HEK293 (cell line): Measurements from ENCODE around the gene PPARA.

ENCODE experiments used
- CTCF ChIA-PET: fragments of 350-600 bp; formaldehyde crosslinking; extraction: SDS; loops from one replicate; lab custom pipeline; 2021; ENCODE audit warnings: antibody characterized with exemption; lab: Yijun Ruan, JAX
- POLR2A ChIA-PET: fragments of 300-600 bp; formaldehyde crosslinking; extraction: SDS; loops from one replicate; lab custom pipeline; 2020; ENCODE audit warnings: antibody characterized with exemption, inconsistent platforms; lab: Yijun Ruan, JAX
- H3K27ac ChIP-seq: fragments of 200-500 bp; sonication (Bioruptor generic); 2 replicates; pipeline ENCODE4 v1.5.1; 2014; ENCODE audit warnings: low read depth, low read length, control low read depth, inconsistent platforms; ENCODE audit errors: extremely low read depth
- H3K36me3 ChIP-seq, 2 experiments: fragments of 200-500 bp in 1 of 2; sonication (Bioruptor generic) in 1 of 2; 1 replicate in 1 of 2; 2 replicates in 1 of 2; pipeline ENCODE4 v1.5.1; 2014 to 2017; ENCODE audit warnings: inconsistent platforms in 2 of 2, low read length in 2 of 2; ENCODE audit not compliant: control insufficient read depth in 2 of 2, insufficient read depth in 1 of 2
- H3K4me1 ChIP-seq: fragments of 200-500 bp; sonication (Bioruptor generic); 2 replicates; pipeline ENCODE4 v1.5.1; 2014; ENCODE audit warnings: mild to moderate bottlenecking, low read length, inconsistent platforms; ENCODE audit not compliant: control insufficient read depth, insufficient read depth
- H3K4me3 ChIP-seq: 2 replicates; pipeline ENCODE4 v1.5.1; 2011; ENCODE audit warnings: low read depth, mild to moderate bottlenecking, control low read depth, low read length, moderate library complexity
- H3K9me3 ChIP-seq: fragments of 200-500 bp; sonication (Bioruptor generic); 2 replicates; pipeline ENCODE4 v1.5.1; 2014; ENCODE audit warnings: low read depth, low read length, inconsistent platforms; ENCODE audit not compliant: control insufficient read depth, insufficient read depth
- GLI4 ChIP-seq: fragments of 450-650 bp; formaldehyde crosslinking; IDR thresholded peaks from 2 replicates; pipeline ENCODE4 v1.5.1; 2016; ENCODE audit warnings: missing biosample characterization, missing genetic modification characterization
- HOXD13 ChIP-seq: sonication (generic); formaldehyde crosslinking; IDR thresholded peaks from 2 replicates; pipeline ENCODE4 v1.8.0; 2022; ENCODE audit warnings: missing genetic modification reagents, borderline replicate concordance
- KLF9 ChIP-seq: fragments of 450-650 bp; formaldehyde crosslinking; IDR thresholded peaks from 2 replicates; pipeline ENCODE4 v1.5.1; 2016; ENCODE audit warnings: missing biosample characterization, missing genetic modification characterization, low read depth
- SETDB1 ChIP-seq: IDR thresholded peaks from one replicate; pipeline ENCODE4 v1.6.1; 2017; ENCODE audit warnings: mild to moderate bottlenecking, low read length, moderate library complexity, mixed read lengths; ENCODE audit not compliant: insufficient read length
- ZNF148 ChIP-seq: fragments of 450-650 bp; formaldehyde crosslinking; IDR thresholded peaks from 2 replicates; pipeline ENCODE4 v1.5.0; 2017; ENCODE audit warnings: missing biosample characterization, missing genetic modification characterization, borderline replicate concordance
- ZNF324 ChIP-seq: fragments of 450-650 bp; formaldehyde crosslinking; IDR thresholded peaks from 2 replicates; pipeline ENCODE4 v1.5.1; 2016; ENCODE audit warnings: missing biosample characterization, missing genetic modification characterization
- ZNF335 ChIP-seq: fragments of 450-650 bp; formaldehyde crosslinking; conservative IDR thresholded peaks from 2 replicates; pipeline ENCODE4 v1.5.1; 2016; ENCODE audit warnings: missing biosample characterization, missing genetic modification characterization
- ZNF426 ChIP-seq: fragments of 450-650 bp; formaldehyde crosslinking; IDR thresholded peaks from 2 replicates; pipeline ENCODE4 v1.5.1; 2017; ENCODE audit warnings: missing biosample characterization, missing genetic modification characterization, mild to moderate bottlenecking, inconsistent platforms, moderate library complexity
- ZNF488 ChIP-seq: fragments of 450-650 bp; formaldehyde crosslinking; IDR thresholded peaks from 2 replicates; pipeline ENCODE4 v1.5.1; 2016; ENCODE audit warnings: missing biosample characterization, missing genetic modification characterization
- ZNF529 ChIP-seq: fragments of 450-650 bp; formaldehyde crosslinking; IDR thresholded peaks from 2 replicates; pipeline ENCODE4 v1.5.1; 2017; ENCODE audit warnings: missing genetic modification characterization, missing biosample characterization; ENCODE audit not compliant: insufficient replicate concordance
- ZNF549 ChIP-seq: fragments of 450-650 bp; IDR thresholded peaks from 2 replicates; pipeline ENCODE4 v1.5.1; 2018; ENCODE audit warnings: missing biosample characterization, missing genetic modification characterization, mild to moderate bottlenecking, inconsistent platforms, moderate library complexity
- ZNF561 ChIP-seq: fragments of 450-650 bp; IDR thresholded peaks from 2 replicates; pipeline ENCODE4 v1.5.1; 2018; ENCODE audit warnings: missing biosample characterization, missing genetic modification characterization, borderline replicate concordance
- ZNF701 ChIP-seq: fragments of 450-650 bp; formaldehyde crosslinking; IDR thresholded peaks from 2 replicates; pipeline ENCODE4 v1.5.1; 2016; ENCODE audit warnings: missing biosample characterization, missing genetic modification characterization
- ZNF707 ChIP-seq: fragments of 450-650 bp; formaldehyde crosslinking; IDR thresholded peaks from 2 replicates; pipeline ENCODE4 v1.5.1; 2016; ENCODE audit warnings: missing biosample characterization, missing genetic modification characterization
- ZSCAN30 ChIP-seq: fragments of 450-650 bp; IDR thresholded peaks from 2 replicates; pipeline ENCODE4 v1.5.1; 2018; ENCODE audit warnings: missing biosample characterization, mild to moderate bottlenecking, missing genetic modification characterization, moderate library complexity
- TF ChIP-seq, protein P1 (sequence below): fragments of 450-650 bp; formaldehyde crosslinking; IDR thresholded peaks from 2 replicates; pipeline ENCODE4 v1.5.1; 2016; ENCODE audit warnings: missing biosample characterization, missing genetic modification characterization
- TF ChIP-seq, protein P2 (sequence below): fragments of 450-650 bp; formaldehyde crosslinking; IDR thresholded peaks from 2 replicates; pipeline ENCODE4 v1.5.1; 2016; ENCODE audit warnings: missing biosample characterization, missing genetic modification characterization, low read depth
- TF ChIP-seq, protein P3 (sequence below): fragments of 450-650 bp; formaldehyde crosslinking; IDR thresholded peaks from 2 replicates; pipeline ENCODE4 v1.5.1; 2016; ENCODE audit warnings: missing biosample characterization, missing genetic modification characterization
- TF ChIP-seq, protein P4 (sequence below): fragments of 450-650 bp; formaldehyde crosslinking; IDR thresholded peaks from 2 replicates; pipeline ENCODE4 v1.5.1; 2016; ENCODE audit warnings: missing biosample characterization, missing genetic modification characterization
- TF ChIP-seq, protein P5 (sequence below): fragments of 450-650 bp; formaldehyde crosslinking; IDR thresholded peaks from 2 replicates; pipeline ENCODE4 v1.5.1; 2016; ENCODE audit warnings: missing biosample characterization, missing genetic modification characterization

PPARA gene

DNA sequence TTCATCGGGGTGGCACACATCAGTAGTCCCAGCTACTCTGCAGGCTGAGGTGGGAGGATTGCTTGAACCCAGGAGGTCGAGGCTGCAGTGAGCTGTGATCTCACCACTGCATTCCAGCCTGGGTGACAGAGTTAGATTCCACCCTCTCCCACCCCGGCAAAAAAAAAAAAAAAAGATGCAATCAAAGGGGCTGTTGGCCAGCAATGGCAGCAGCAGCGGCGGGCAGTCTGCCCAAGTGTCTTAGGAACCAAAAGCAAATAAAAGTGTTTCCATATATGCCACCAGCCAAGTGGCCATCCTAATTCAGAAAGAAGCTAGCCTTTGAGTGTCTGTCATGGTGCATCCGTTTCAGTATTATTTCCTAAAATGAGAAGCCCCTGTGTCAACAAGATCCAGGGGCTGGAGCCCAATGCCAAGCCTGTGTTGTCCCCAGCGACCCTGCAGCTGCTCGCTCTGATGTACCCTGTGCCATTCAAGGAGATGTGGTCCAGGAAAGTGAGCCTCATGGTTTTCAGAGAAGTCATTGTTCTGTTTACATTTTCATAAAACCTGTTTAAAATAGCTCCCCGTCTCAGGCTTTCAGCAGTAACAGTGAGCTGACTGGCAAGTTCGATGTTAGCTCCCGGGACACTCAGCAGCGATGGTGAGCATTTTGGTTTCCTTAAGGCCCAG lies 87.3 kb downstream of the PPARA start:
- Histone ChIP-seq H3K27ac (no peak overlapping the region), H3K9me3 (no peaks in the 10 kb centered on the region), H3K4me3 (no peak overlapping the region), H3K4me1 (peaks cover 5% of the 10 kb centered on the region; the same call in 1 of the 2 replicates), H3K36me3 (peaks cover 2 to 7% of the 10 kb centered on the region in 2 experiments; a peak in 2 of 3 replicates)
- ChIA-PET POLR2A (interaction anchor here (0.6 kb wide), 1 partner anchor 24 kb away, joined by 3 read pairs; no protein-coding TSS in a partner anchor), CTCF (interaction anchor here (0.5 to 0.7 kb wide), 3 partner anchors 130 to 566 kb away, joined by 3 to 6 read pairs (median 4); no protein-coding TSS in a partner anchor)
- TF ChIP-seq GLI4 (tag by site-specific recombination) (no peak), ZNF488 (no peak), HOXD13 (CRISPR knock-in tag) (no peak), ZSCAN30 (no peak), ZNF701 (tag by site-specific recombination) (no peak), ZNF707 (tag by site-specific recombination) (no peak), ZNF335 (no peak), ZNF529 (tag by site-specific recombination) (no peak), ZNF561 (tag by site-specific recombination) (no peak), ZNF148 (tag by site-specific recombination) (no peak), ZNF426 (tag by site-specific recombination) (no peak), KLF9 (no peak), ZNF324 (tag by site-specific recombination) (no peak), SETDB1 (no peak), ZNF549 (tag by site-specific recombination) (no peak)
- TF ChIP-seq, protein P1, sequence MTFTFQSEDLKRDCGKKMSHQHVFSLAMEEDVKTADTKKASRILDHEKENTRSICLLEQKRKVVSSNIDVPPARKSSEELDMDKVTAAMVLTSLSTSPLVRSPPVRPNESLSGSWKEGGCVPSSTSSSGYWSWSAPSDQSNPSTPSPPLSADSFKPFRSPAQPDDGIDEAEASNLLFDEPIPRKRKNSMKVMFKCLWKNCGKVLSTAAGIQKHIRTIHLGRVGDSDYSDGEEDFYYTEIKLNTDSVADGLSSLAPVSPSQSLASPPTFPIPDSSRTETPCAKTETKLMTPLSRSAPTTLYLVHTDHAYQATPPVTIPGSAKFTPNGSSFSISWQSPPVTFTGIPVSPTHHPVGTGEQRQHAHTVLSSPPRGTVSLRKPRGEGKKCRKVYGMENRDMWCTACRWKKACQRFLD (tag by site-specific recombination), result no peak
- TF ChIP-seq, protein P2, sequence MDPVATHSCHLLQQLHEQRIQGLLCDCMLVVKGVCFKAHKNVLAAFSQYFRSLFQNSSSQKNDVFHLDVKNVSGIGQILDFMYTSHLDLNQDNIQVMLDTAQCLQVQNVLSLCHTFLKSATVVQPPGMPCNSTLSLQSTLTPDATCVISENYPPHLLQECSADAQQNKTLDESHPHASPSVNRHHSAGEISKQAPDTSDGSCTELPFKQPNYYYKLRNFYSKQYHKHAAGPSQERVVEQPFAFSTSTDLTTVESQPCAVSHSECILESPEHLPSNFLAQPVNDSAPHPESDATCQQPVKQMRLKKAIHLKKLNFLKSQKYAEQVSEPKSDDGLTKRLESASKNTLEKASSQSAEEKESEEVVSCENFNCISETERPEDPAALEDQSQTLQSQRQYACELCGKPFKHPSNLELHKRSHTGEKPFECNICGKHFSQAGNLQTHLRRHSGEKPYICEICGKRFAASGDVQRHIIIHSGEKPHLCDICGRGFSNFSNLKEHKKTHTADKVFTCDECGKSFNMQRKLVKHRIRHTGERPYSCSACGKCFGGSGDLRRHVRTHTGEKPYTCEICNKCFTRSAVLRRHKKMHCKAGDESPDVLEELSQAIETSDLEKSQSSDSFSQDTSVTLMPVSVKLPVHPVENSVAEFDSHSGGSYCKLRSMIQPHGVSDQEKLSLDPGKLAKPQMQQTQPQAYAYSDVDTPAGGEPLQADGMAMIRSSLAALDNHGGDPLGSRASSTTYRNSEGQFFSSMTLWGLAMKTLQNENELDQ (tag by site-specific recombination), result no peak
- TF ChIP-seq, protein P3, sequence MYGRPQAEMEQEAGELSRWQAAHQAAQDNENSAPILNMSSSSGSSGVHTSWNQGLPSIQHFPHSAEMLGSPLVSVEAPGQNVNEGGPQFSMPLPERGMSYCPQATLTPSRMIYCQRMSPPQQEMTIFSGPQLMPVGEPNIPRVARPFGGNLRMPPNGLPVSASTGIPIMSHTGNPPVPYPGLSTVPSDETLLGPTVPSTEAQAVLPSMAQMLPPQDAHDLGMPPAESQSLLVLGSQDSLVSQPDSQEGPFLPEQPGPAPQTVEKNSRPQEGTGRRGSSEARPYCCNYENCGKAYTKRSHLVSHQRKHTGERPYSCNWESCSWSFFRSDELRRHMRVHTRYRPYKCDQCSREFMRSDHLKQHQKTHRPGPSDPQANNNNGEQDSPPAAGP (tag by site-specific recombination), result no peak
- TF ChIP-seq, protein P4, sequence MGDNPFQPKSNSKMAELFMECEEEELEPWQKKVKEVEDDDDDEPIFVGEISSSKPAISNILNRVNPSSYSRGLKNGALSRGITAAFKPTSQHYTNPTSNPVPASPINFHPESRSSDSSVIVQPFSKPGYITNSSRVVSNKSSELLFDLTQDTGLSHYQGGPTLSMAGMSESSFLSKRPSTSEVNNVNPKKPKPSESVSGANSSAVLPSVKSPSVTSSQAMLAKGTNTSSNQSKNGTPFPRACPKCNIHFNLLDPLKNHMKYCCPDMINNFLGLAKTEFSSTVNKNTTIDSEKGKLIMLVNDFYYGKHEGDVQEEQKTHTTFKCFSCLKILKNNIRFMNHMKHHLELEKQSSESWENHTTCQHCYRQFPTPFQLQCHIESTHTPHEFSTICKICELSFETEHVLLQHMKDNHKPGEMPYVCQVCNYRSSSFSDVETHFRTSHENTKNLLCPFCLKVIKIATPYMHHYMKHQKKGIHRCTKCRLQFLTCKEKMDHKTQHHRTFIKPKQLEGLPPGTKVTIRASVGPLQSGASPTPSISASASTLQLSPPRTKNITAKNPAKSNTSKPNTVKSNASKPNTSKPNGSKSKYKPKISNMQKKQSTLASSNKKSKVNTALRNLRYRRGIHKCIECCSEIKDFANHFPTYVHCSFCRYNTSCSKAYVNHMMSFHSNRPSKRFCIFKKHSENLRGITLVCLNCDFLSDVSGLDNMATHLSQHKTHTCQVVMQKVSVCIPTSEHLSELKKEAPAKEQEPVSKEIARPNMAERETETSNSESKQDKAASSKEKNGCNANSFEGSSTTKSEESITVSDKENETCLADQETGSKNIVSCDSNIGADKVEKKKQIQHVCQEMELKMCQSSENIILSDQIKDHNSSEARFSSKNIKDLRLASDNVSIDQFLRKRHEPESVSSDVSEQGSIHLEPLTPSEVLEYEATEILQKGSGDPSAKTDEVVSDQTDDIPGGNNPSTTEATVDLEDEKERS (tag by site-specific recombination), result no peak
- TF ChIP-seq, protein P5, sequence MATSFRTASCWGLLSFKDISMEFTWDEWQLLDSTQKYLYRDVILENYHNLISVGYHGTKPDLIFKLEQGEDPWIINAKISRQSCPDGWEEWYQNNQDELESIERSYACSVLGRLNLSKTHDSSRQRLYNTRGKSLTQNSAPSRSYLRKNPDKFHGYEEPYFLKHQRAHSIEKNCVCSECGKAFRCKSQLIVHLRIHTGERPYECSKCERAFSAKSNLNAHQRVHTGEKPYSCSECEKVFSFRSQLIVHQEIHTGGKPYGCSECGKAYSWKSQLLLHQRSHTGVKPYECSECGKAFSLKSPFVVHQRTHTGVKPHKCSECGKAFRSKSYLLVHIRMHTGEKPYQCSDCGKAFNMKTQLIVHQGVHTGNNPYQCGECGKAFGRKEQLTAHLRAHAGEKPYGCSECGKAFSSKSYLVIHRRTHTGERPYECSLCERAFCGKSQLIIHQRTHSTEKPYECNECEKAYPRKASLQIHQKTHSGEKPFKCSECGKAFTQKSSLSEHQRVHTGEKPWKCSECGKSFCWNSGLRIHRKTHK, result no peak
